NCI-H774 (cell line): ENCODE results near the gene SIGLEC12.
A peak's percentile ranks its signal among the peaks of the same experiment; 100 is the strongest.
"Not testable (repeated sequence)": the region's sequence is repeated elsewhere in the genome, so short reads cannot be mapped to it uniquely, and the experiment has no call there.

Experiments
- DNase-seq: peaks from one replicate; lab custom pipeline; 2025; lab: John Stamatoyannopoulos, UW

Gene SIGLEC12

DNA sequence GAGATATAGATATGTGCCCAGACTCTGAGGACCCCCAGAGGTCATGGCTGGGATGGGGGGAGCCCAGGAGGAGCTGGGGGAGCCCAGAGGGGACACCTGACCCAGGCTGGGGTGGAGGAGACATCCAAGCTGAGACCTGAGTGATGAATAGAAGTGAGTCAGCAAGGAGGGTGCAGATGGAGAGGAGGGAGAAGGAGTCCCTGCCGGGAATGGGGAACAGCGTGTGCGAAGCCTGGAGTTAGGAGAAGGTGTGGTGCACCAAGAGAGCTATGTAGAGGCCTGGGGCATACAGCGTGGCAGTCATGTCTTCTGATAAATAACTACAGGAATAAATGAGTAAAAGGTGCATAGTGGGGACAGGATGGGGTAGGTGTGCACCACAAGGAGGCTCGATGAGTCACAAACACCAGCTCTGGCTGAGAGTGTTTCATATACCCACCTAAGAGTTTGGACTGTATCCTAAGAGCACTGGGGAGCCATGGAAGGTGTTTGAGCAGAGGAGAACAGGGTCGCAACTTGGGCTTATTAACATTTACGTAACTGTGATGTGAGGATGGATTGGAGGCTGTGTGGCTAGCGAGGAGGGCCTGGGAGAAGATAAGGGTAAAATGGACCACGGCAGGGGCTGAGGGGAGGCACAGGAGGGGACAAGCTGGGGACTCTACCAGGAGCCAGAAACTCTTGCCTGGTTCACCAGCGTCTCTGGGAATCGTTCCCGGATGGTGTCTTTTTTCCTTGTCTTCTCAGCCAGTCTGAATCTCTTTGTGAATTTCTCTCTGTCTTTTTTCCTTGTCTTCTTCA is 21.9 kb downstream of the SIGLEC12 start:
- DNase-seq, result no peak

- DNase-seq, result no peak
Observed at GRCh38 chr19:51478381-51479234, 23.0 kb downstream of the SIGLEC12 start, which contains the start of gene CEACAM18. TSS of gene CEACAM18 (plus strand) at chr19:51478539.

- DNase-seq, result no peak
Observed at GRCh38 chr19:51477344-51477743, 24.3 kb downstream of the SIGLEC12 start.

DNA sequence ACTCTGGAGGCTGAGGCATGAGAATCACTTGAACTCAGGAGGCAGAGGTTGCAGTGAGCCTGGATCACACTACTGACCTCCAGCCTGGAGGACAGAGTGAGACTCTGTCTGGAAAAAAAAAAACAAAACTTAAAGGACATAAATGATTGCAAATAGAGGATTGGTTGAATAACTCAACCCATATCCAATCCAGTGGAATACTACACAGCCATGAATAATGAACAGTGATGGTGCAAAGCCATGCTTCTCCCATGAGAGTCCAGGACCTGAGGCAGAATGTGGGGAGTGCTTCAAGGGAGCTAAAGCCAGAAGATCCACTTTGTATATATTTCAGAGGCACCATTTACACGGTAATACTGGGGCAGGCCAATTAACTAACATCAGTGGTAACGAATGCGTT is 25.4 kb downstream of the SIGLEC12 start:
- DNase-seq, result no peak

DNA sequence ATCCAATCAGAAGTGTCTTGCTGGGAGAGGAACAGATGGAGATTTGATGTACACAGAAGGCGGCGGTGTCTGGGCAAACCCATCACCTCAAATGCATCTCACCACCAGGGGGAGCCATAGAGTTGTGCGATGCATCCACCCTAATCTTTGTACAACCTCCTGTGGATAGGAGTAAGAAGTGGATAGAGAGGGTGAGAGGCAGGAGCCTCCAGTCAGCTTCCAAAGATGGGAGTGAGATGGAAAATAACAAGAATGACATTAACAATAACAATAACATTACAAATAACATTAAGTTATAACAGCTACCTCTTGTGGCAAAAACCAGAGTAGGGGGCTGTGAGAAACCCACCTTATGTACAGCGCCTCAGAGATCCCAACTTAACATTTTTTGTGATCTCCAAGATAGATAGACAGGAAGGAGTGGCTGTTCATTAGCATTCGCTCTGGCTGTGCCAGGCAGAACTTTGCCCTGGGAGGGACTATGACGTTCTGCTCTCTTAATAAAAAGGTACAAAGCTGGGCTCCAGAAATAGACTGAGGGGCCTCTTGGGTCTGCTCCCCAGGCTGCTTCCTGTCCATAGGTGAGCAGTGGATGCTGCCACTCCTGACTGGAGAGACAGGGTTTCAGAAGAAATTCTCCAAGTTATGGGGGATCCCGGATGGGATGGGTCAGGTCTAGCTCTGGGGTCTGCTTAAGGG is 28.4 kb downstream of the SIGLEC12 start:
- peak; percentile 21 for DNase-seq

DNA sequence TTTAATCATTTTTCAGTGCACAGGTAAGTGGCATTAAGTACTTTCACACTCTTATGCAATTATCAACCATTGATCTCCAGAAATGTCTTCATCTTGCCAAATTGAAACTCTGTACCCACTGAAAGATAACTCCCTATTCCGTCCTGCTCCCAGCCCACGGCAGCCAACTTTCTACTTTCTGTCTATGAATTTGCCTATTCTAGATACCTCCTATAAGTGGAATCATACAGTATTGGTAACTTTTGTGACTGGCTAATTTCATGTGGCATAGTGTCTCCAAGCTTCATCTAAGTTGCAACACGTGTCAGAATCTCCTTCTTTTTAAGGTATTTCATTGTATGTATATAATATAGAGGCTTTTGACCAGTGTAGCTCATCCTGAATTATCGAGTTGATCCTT is 29.0 kb downstream of the SIGLEC12 start:
- no peak for DNase-seq

GRCh38 chr19:51471527-51471926 is 30.1 kb downstream of the SIGLEC12 start:
- no peak for DNase-seq

DNA sequence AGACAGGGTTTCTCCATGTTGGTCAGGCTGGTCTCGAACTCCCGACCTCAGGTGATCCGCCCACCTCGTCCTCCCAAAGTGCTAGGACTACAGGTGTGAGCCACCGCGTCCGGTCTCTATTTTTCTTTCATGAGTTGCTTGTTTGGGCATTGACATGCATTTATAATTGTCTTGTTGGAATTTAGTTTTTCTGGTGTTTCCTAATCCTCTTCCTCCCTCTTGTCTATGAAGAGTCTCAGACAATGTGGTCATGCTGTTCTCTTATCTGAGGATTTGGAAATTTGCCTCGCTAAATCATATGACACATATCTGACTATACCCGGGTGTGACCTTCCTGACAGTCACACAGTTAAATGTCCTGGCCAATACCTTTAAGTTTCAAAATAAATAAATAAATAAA is 30.6 kb downstream of the SIGLEC12 start:
- DNase-seq, result no peak

- DNase-seq, result no peak
Observed at GRCh38 chr19:51469629-51470028, 32.0 kb downstream of the SIGLEC12 start.

GRCh38 chr19:51469162-51469561 is 32.4 kb downstream of the SIGLEC12 start:
- no peak for DNase-seq

- no peak for DNase-seq
Observed at GRCh38 chr19:51468545-51468920, 33.1 kb downstream of the SIGLEC12 start.

DNA sequence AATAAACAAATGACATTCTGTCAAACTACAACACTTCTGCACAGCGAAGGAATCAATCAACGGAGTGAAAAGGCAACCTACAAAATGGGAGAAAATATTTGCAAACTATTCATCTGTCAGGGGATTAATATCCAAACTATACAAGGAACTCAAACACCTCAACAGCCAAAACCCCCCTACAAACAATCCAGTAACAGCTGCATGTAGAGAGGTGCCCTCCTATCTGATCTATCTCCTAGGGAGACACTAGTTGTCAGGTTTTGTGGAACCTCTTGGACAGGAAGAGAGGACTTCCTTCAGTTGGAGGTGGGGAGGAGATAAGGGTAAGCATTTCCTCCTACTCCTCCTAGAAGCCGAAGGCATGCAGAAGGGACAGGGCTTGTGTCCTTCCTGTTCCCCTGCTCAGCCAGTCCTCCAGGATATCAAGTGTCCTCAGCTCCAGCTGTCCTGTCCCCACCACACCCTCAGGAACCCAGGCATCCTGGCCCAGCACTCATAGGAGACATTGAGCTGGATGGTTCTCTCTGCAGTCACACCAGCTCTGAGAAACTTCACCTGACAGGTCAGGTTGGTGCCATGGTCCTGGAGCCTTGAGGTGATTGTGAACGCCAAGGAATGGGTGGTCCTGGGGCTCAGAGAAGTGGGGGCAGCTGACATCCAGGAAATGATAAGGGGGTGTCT is 33.6 kb downstream of the SIGLEC12 start:
- no peak for DNase-seq

GRCh38 chr19:51466723-51467122 is 34.9 kb downstream of the SIGLEC12 start:
- no peak for DNase-seq

- not testable (repeated sequence) for DNase-seq
Observed at GRCh38 chr19:51463976-51464581, 37.5 kb downstream of the SIGLEC12 start.

DNA sequence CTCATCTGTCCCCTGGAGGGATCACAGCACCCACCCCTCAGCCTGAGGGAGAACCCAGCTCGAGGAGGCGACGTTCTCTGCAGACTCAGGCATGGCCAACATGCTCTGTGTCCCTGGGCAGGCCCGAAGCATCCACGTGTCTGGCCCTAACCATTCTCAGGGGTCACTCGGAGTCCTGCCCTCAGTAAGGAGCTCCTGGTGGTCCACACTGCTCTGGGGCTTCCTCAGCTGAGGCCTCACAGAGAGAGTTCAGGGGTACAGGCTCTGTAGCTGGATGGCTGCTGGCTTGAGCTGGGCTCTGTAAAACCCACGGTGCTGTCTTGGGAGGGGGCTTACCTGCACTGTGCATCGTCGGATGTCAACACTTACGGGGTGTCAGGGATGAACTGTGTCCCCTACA is 38.9 kb downstream of the SIGLEC12 start:
- DNase-seq, result no peak

DNA sequence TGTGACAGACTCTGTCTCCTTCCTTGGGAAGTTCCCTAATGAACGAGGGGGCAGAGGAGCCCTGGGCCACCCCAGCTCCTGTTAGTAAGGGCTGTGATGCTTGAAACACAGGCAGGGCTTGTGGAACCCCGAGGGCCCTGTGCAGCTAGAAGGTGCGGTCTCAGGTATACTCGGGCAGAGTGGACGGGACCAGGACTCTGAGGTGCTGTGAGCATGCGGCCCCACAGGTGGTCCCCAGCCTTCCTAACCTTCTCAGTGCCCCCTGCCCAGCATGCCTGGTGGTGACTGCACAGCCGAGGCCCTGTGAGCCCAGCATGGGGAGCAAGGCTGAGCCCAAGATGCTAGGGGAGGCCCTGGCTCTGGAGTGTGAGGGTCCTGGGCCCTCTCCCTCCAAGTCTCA is 39.3 kb downstream of the SIGLEC12 start:
- no peak for DNase-seq

- DNase-seq, result no peak
Observed at GRCh38 chr19:51461723-51462161, 39.9 kb downstream of the SIGLEC12 start.

GRCh38 chr19:51460164-51460992 is 41.2 kb downstream of the SIGLEC12 start:
- DNase-seq, result peak; percentile 6

DNA sequence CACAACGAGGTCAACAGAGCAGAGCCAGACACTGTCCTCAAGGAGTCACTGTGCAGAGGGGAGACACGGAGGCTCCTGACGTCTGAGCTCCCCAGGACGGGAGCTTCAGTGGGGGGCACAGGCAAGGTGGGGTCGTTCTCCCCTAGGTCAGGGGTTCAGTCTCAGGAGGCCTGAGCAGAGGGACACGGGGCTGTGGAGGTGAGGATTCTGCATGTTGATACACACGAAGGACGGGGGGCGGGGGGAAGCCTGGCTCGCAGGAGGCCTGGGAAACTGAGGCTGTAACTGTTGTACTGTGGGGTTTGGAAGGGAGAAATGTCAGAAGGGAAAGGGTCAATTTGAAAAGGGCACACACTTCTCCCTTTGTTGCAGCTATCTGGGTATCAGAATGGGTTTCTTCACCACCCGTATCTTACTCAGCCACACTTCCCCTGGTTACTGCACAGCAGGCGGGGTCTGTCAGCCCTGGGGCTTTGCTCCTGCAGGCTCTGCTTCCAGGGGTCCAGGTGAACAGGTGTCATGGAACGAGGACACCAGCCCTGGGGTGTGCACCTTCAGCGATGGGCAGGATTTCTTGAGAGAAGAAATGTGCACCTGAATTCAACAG is 42.6 kb downstream of the SIGLEC12 start:
- no peak for DNase-seq

DNA sequence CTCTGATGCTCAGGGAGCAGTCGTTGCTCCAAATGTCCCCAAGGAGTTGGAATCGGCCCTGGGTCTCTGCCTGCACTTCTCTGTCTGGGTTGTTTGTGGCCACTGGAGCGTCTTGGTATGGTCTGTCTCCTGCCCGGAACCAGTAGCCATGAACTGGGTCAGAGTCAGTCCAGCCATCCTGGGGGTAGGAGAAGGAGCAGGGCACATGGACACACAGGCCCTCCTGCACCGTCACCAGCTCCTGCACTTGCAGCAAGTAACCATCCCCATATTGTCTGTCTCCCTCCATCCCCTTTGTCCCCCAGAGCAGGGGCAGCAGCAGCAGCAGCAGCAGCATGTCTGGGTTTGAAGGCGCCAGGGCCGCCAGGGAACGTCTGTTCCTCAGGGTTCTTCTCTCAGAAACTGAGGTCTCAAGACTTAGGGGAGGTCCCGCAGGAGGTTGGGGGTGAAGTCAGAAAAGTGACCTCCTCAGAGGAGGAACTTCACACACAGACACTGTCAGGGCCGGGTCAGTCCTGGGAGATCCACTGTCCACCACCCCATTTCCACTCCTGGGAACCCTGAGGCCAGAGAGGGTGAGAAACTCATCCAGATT is 43.5 kb downstream of the SIGLEC12 start, which contains the start of gene SIGLEC8:
TSS of gene SIGLEC8 (minus strand) at position 404 of the 595 bp plus-strand sequence. CDS start at position 337, 67 bp downstream.
- no peak for DNase-seq
